Stimulated activated naive B cell treated with anti-CD40 and anti-IgM and Interleukin-4, amounts not matched to agents 10 μg/mL and 1 μg/mL and 100 μg/mL, for 72 hours (primary cell): ENCODE measurements around the gene SH3RF3.

Source experiments
- ATAC-seq, 2 donors: fragments of 150-1000 bp; cut with Tn5 transposase; replicated peaks; 2 replicates each; pipeline ENCODE4 v1.10.0; 2021; ENCODE audit warnings: moderate library complexity in 1 of 2
- DNase-seq: peaks from one replicate; pipeline ENCODE4 v3.0.0; 2021
- H3K27ac Mint-ChIP-seq: one replicate; pipeline ENCODE4 v1.8.0; 2022; ENCODE audit warnings: mild to moderate bottlenecking, mixed read lengths
- H3K27me3 Mint-ChIP-seq, 2 donors: one replicate each; pipeline ENCODE4 v1.8.0; 2022; ENCODE audit warnings: mixed read lengths in 2 of 2
- H3K36me3 Mint-ChIP-seq, 2 donors: one replicate each; pipeline ENCODE4 v1.8.0; 2022; ENCODE audit warnings: mixed read lengths in 2 of 2, mild to moderate bottlenecking in 1 of 2
- H3K4me1 Mint-ChIP-seq, 2 donors: one replicate each; pipeline ENCODE4 v1.8.0; 2022; ENCODE audit warnings: mixed read lengths in 2 of 2, mild to moderate bottlenecking in 1 of 2
- H3K4me3 Mint-ChIP-seq, 2 donors: one replicate each; pipeline ENCODE4 v1.8.0; 2022; ENCODE audit warnings: mild to moderate bottlenecking in 2 of 2, mixed read lengths in 2 of 2, moderate library complexity in 1 of 2
- H3K9me3 Mint-ChIP-seq, 2 donors: one replicate each; pipeline ENCODE4 v1.8.0; 2022; ENCODE audit warnings: mixed read lengths in 2 of 2, mild to moderate bottlenecking in 1 of 2

Gene SH3RF3

GRCh38 chr2:109463891-109464290, 334.9 kb downstream of the SH3RF3 start:
- H3K27me3 Mint-ChIP-seq = no peaks in the 10 kb centered on the region
- H3K4me3 Mint-ChIP-seq = no peak overlapping the region
- peaks cover 0 to 6% of the 10 kb centered on the region in 2 donors for H3K4me1 Mint-ChIP-seq
- ATAC-seq (no peak), DNase-seq (no peak)
- no peaks in the 10 kb centered on the region for H3K36me3 Mint-ChIP-seq
- H3K9me3 Mint-ChIP-seq = no peaks in the 10 kb centered on the region
- no peak overlapping the region for H3K27ac Mint-ChIP-seq

- Mint-ChIP-seq H3K27ac (no peak overlapping the region), H3K4me3 (no peak overlapping the region), H3K9me3 (no peaks in the 10 kb centered on the region), H3K27me3 (peaks cover 0 to 3% of the 10 kb centered on the region in 2 donors), H3K4me1 (peaks cover 3 to 12% of the 10 kb centered on the region in 2 donors), H3K36me3 (no peaks in the 10 kb centered on the region)
- ATAC-seq (no peak), DNase-seq (no peak)
Observed at GRCh38 chr2:109466674-109467575, 337.9 kb downstream of the SH3RF3 start.

- H3K4me3 Mint-ChIP-seq = no peak overlapping the region
- H3K27me3 Mint-ChIP-seq = peaks cover 0 to 3% of the 10 kb centered on the region in 2 donors
- H3K9me3 Mint-ChIP-seq = no peaks in the 10 kb centered on the region
- no peak overlapping the region for H3K27ac Mint-ChIP-seq
- peaks cover 3 to 12% of the 10 kb centered on the region in 2 donors for H3K4me1 Mint-ChIP-seq
- ATAC-seq (no peak), DNase-seq (no peak)
- H3K36me3 Mint-ChIP-seq = no peaks in the 10 kb centered on the region
Observed at GRCh38 chr2:109467701-109468100, 338.7 kb downstream of the SH3RF3 start.

GRCh38 chr2:109468893-109469292, 339.9 kb downstream of the SH3RF3 start:
- no peak overlapping the region for H3K4me3 Mint-ChIP-seq
- no peak for DNase-seq
- H3K36me3 Mint-ChIP-seq = no peaks in the 10 kb centered on the region
- H3K27me3 Mint-ChIP-seq = peaks cover 0 to 3% of the 10 kb centered on the region in 2 donors
- H3K27ac Mint-ChIP-seq = no peak overlapping the region
- no peaks in the 10 kb centered on the region for H3K9me3 Mint-ChIP-seq
- ATAC-seq = no peak
- peaks cover 4 to 15% of the 10 kb centered on the region in 2 donors for H3K4me1 Mint-ChIP-seq

- Mint-ChIP-seq H3K4me1 (peaks cover 7 to 17% of the 10 kb centered on the region in 2 donors), H3K9me3 (no peaks in the 10 kb centered on the region), H3K27ac (no peak overlapping the region), H3K4me3 (no peak overlapping the region), H3K36me3 (no peaks in the 10 kb centered on the region), H3K27me3 (peaks cover 0 to 3% of the 10 kb centered on the region in 2 donors)
- DNase-seq = no peak
- no peak for ATAC-seq
Observed at GRCh38 chr2:109471658-109472057, 342.7 kb downstream of the SH3RF3 start.

- H3K36me3 Mint-ChIP-seq = no peaks in the 10 kb centered on the region
- H3K27me3 Mint-ChIP-seq = peaks cover 0 to 3% of the 10 kb centered on the region in 2 donors
- ATAC-seq (no peak), DNase-seq (no peak)
- no peaks in the 10 kb centered on the region for H3K9me3 Mint-ChIP-seq
- no peak overlapping the region for H3K27ac Mint-ChIP-seq
- H3K4me1 Mint-ChIP-seq = peaks cover 7 to 17% of the 10 kb centered on the region in 2 donors
- no peak overlapping the region for H3K4me3 Mint-ChIP-seq
Observed at GRCh38 chr2:109472331-109472959, 343.4 kb downstream of the SH3RF3 start.

GRCh38 chr2:109472974-109473373, 344.0 kb downstream of the SH3RF3 start:
- H3K27me3 Mint-ChIP-seq = peaks cover 0 to 3% of the 10 kb centered on the region in 2 donors
- no peaks in the 10 kb centered on the region for H3K36me3 Mint-ChIP-seq
- H3K27ac Mint-ChIP-seq = no peak overlapping the region
- no peak overlapping the region for H3K4me3 Mint-ChIP-seq
- H3K4me1 Mint-ChIP-seq = peaks cover 7 to 15% of the 10 kb centered on the region in 2 donors
- no peaks in the 10 kb centered on the region for H3K9me3 Mint-ChIP-seq
- ATAC-seq (no peak), DNase-seq (no peak)

GRCh38 chr2:109473616-109474318, 344.8 kb downstream of the SH3RF3 start:
- Mint-ChIP-seq H3K9me3 (no peaks in the 10 kb centered on the region), H3K27ac (no peak overlapping the region), H3K4me1 (peaks cover 7 to 12% of the 10 kb centered on the region in 2 donors), H3K27me3 (peaks cover 0 to 3% of the 10 kb centered on the region in 2 donors), H3K4me3 (no peak overlapping the region), H3K36me3 (no peaks in the 10 kb centered on the region)
- DNase-seq = no peak
- ATAC-seq = peak; percentile 48 to 57

GRCh38 chr2:109474319-109474825, 345.4 kb downstream of the SH3RF3 start:
- Mint-ChIP-seq H3K9me3 (no peaks in the 10 kb centered on the region), H3K27me3 (peaks cover 0 to 3% of the 10 kb centered on the region in 2 donors), H3K36me3 (no peaks in the 10 kb centered on the region), H3K4me1 (peaks cover 7 to 12% of the 10 kb centered on the region in 2 donors), H3K4me3 (no peak overlapping the region), H3K27ac (no peak overlapping the region)
- ATAC-seq (no peak), DNase-seq (no peak)

GRCh38 chr2:109475531-109476210, 346.7 kb downstream of the SH3RF3 start:
- Mint-ChIP-seq H3K4me3 (no peak overlapping the region), H3K4me1 (peaks cover 11 to 17% of the 10 kb centered on the region in 2 donors), H3K9me3 (no peaks in the 10 kb centered on the region), H3K27ac (no peak overlapping the region), H3K36me3 (no peaks in the 10 kb centered on the region), H3K27me3 (peaks cover 0 to 6% of the 10 kb centered on the region in 2 donors)
- no peak for DNase-seq
- no peak for ATAC-seq

- H3K36me3 Mint-ChIP-seq = no peaks in the 10 kb centered on the region
- ATAC-seq (no peak), DNase-seq (no peak)
- no peak overlapping the region for H3K27ac Mint-ChIP-seq
- H3K4me1 Mint-ChIP-seq = peaks cover 16% of the 10 kb centered on the region in 2 donors
- no peaks in the 10 kb centered on the region for H3K9me3 Mint-ChIP-seq
- no peak overlapping the region for H3K4me3 Mint-ChIP-seq
- H3K27me3 Mint-ChIP-seq = peaks cover 0 to 8% of the 10 kb centered on the region in 2 donors
Observed at GRCh38 chr2:109476641-109477441, 347.8 kb downstream of the SH3RF3 start.

- no peak overlapping the region for H3K27ac Mint-ChIP-seq
- H3K36me3 Mint-ChIP-seq = no peaks in the 10 kb centered on the region
- ATAC-seq (no peak), DNase-seq (no peak)
- peaks cover 8 to 11% of the 10 kb centered on the region in 2 donors for H3K27me3 Mint-ChIP-seq
- no peaks in the 10 kb centered on the region for H3K9me3 Mint-ChIP-seq
- no peak overlapping the region for H3K4me3 Mint-ChIP-seq
- H3K4me1 Mint-ChIP-seq = peaks cover 12 to 13% of the 10 kb centered on the region in 2 donors
Observed at GRCh38 chr2:109478906-109479493, 350.0 kb downstream of the SH3RF3 start.

- Mint-ChIP-seq H3K36me3 (no peaks in the 10 kb centered on the region), H3K27ac (no peak overlapping the region), H3K27me3 (peaks cover 11 to 12% of the 10 kb centered on the region in 2 donors), H3K4me3 (no peak overlapping the region), H3K9me3 (no peaks in the 10 kb centered on the region), H3K4me1 (peaks cover 10 to 12% of the 10 kb centered on the region in 2 donors)
- DNase-seq = no peak
- peak; percentile 55 to 56 for ATAC-seq
Observed at GRCh38 chr2:109479804-109480203, 350.8 kb downstream of the SH3RF3 start.
